ENCODE measurements around the gene MYO7B. TPM values are rescaled to one million over a fixed set of nuclear protein-coding genes. Genes with fewer than 3 reads are reported as not detected.

The MYO7B gene
- total RNA-seq, 1 donor from 2014 or later, result 0.02 TPM

GRCh38 chr2:127669056-127669455 is 133.6 kb downstream of the MYO7B start:
- no peaks in the 10 kb centered on the region for H3K27me3 Mint-ChIP-seq (ENCODE audit: low read depth)
- TF ChIP-seq CTCF (IDR thresholded peaks at IDR 0.05), result no peak
- no peak for DNase-seq (ENCODE audit: low spot score)
- H3K36me3 Mint-ChIP-seq (ENCODE audit: low read depth), result peaks cover 6% of the 10 kb centered on the region
- no peak overlapping the region for H3K4me3 Mint-ChIP-seq (ENCODE audit: unreplicated experiment)
- peaks cover 78% of the 10 kb centered on the region for H3K4me1 Mint-ChIP-seq (ENCODE audit: low read depth)
- H3K9me3 Mint-ChIP-seq (ENCODE audit: low read depth), result no peaks in the 10 kb centered on the region
- peak overlapping the region; percentile 59 for H3K27ac Mint-ChIP-seq (ENCODE audit: unreplicated experiment)

DNA sequence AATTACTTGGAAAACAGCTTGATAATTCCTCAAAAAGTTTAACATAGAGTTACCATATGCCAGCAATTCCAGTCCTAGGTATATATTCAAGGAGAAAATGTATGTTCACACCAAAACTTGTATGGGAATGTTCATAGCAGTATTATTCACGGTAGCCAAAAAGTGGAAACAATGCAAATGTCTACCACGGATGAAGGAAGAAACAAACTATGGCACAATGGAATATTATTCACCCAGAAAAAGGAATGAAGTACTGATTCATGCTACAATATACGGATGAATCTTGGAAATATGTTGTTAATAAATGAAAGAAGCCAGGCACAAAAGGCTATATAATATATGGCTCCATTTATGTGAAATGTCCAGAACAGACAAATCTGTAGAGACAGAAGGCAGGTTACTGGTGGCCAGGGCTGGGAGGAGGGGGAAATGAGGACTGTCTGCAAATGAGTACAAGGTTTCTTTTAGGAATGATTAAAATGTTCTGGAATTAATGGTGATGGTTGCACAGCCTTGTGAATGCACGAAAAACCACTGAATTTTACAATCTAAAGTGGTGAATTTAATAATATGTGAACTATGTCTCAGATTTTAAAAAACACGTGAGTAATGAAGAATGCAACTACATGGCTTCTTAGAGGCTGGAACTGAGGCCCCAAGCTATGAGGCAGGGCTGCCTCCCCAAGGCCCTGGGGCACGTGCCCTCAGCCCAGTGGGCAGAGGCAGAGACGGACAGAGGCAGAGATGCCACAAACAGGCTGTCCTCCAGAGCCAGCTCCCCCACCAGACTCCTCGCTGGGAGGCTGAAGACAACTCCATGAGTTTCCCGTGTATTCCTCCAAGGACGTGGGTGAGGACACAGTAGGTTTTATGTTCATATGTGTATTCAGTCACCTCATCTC is 134.8 kb downstream of the MYO7B start:
- Mint-ChIP-seq H3K36me3 (ENCODE audit: low read depth) (peaks cover 6% of the 10 kb centered on the region), H3K4me3 (ENCODE audit: unreplicated experiment) (no peak overlapping the region), H3K4me1 (ENCODE audit: low read depth) (peaks cover 73% of the 10 kb centered on the region), H3K27ac (ENCODE audit: unreplicated experiment) (peak overlapping the region; percentile 82), H3K9me3 (ENCODE audit: low read depth) (no peaks in the 10 kb centered on the region), H3K27me3 (ENCODE audit: low read depth) (no peaks in the 10 kb centered on the region)
- TF ChIP-seq CTCF (IDR thresholded peaks at IDR 0.05), result no peak
- DNase-seq (ENCODE audit: low spot score), result no peak

- no peaks in the 10 kb centered on the region for H3K27me3 Mint-ChIP-seq (ENCODE audit: low read depth)
- no peaks in the 10 kb centered on the region for H3K9me3 Mint-ChIP-seq (ENCODE audit: low read depth)
- H3K4me3 Mint-ChIP-seq (ENCODE audit: unreplicated experiment), result no peak overlapping the region
- peaks cover 72% of the 10 kb centered on the region for H3K4me1 Mint-ChIP-seq (ENCODE audit: low read depth)
- peak overlapping the region; percentile 82 for H3K27ac Mint-ChIP-seq (ENCODE audit: unreplicated experiment)
- no peak for TF ChIP-seq CTCF (IDR thresholded peaks at IDR 0.05)
- peaks cover 6% of the 10 kb centered on the region for H3K36me3 Mint-ChIP-seq (ENCODE audit: low read depth)
- no peak for DNase-seq (ENCODE audit: low spot score)
Observed at GRCh38 chr2:127670957-127671290, 135.4 kb downstream of the MYO7B start.

DNA sequence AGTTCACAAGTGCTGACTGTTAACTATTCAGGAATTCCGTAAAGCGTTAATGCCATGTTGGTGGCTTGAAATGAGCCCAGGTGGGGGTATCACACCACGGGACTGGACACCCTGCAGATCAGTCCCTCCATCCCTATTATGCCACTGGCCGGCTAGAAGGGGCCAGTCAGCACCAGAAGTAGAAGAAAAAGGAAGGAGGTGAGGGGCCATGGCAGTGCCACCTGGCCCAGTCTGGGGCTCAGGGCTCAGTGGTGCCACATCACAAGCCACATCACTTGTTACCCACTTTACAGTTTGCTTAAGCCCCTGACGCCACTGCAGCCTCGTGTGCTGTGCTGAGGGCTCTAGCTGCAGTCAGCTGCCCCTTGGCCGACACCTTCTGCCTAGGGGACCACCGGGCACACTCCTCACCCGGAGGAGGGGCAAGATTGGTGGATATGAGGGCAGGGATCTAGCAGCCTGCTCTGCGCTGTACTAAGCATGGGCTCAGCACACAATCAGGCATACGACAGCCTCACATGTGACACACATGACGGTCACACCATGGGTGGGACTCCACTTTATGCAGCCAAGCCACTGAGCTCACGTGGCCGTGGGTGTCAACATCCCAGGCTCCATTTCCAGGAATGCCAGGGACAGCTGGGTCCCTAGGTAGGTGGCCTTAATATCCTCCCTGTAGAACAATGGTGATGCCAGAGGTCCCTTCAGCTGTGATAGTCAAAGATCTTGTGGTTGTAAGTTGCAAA is 136.2 kb downstream of the MYO7B start:
- Mint-ChIP-seq H3K27me3 (ENCODE audit: low read depth) (no peaks in the 10 kb centered on the region), H3K27ac (ENCODE audit: unreplicated experiment) (peak overlapping the region; percentile 92), H3K4me1 (ENCODE audit: low read depth) (peaks cover 70% of the 10 kb centered on the region), H3K4me3 (ENCODE audit: unreplicated experiment) (peak overlapping the region; percentile 96), H3K36me3 (ENCODE audit: low read depth) (peaks cover 6% of the 10 kb centered on the region), H3K9me3 (ENCODE audit: low read depth) (no peaks in the 10 kb centered on the region)
- no peak for DNase-seq (ENCODE audit: low spot score)
- no peak for TF ChIP-seq CTCF (IDR thresholded peaks at IDR 0.05)

Measured in chondrocyte (in vitro differentiated cells).